HEK293 (cell line): ENCODE measurements around the gene NAP1L4.

Experiments used
- CTCF ChIA-PET: fragments of 350-600 bp; formaldehyde crosslinking; extraction: SDS; loops from one replicate; lab custom pipeline; 2021; ENCODE audit warnings: antibody characterized with exemption; lab: Yijun Ruan, JAX
- POLR2A ChIA-PET: fragments of 300-600 bp; formaldehyde crosslinking; extraction: SDS; loops from one replicate; lab custom pipeline; 2020; ENCODE audit warnings: antibody characterized with exemption, inconsistent platforms; lab: Yijun Ruan, JAX
- H3K27ac ChIP-seq: fragments of 200-500 bp; sonication (Bioruptor generic); 2 replicates; pipeline ENCODE4 v1.5.1; 2014; ENCODE audit warnings: low read depth, low read length, control low read depth, inconsistent platforms; ENCODE audit errors: extremely low read depth
- H3K36me3 ChIP-seq, 2 experiments: fragments of 200-500 bp in 1 of 2; sonication (Bioruptor generic) in 1 of 2; 1 replicate in 1 of 2; 2 replicates in 1 of 2; pipeline ENCODE4 v1.5.1; 2014 to 2017; ENCODE audit warnings: inconsistent platforms in 2 of 2, low read length in 2 of 2; ENCODE audit not compliant: control insufficient read depth in 2 of 2, insufficient read depth in 1 of 2
- H3K4me1 ChIP-seq: fragments of 200-500 bp; sonication (Bioruptor generic); 2 replicates; pipeline ENCODE4 v1.5.1; 2014; ENCODE audit warnings: mild to moderate bottlenecking, low read length, inconsistent platforms; ENCODE audit not compliant: control insufficient read depth, insufficient read depth
- H3K4me3 ChIP-seq: 2 replicates; pipeline ENCODE4 v1.5.1; 2011; ENCODE audit warnings: low read depth, mild to moderate bottlenecking, control low read depth, low read length, moderate library complexity
- H3K9me3 ChIP-seq: fragments of 200-500 bp; sonication (Bioruptor generic); 2 replicates; pipeline ENCODE4 v1.5.1; 2014; ENCODE audit warnings: low read depth, low read length, inconsistent platforms; ENCODE audit not compliant: control insufficient read depth, insufficient read depth
- EGR2 ChIP-seq: fragments of 450-650 bp; formaldehyde crosslinking; IDR thresholded peaks from 2 replicates; pipeline ENCODE4 v1.5.1; 2016; ENCODE audit warnings: low read depth, missing biosample characterization, missing genetic modification characterization
- GLIS1 ChIP-seq: fragments of 450-650 bp; formaldehyde crosslinking; IDR thresholded peaks from 2 replicates; pipeline ENCODE4 v1.5.1; 2016; ENCODE audit warnings: missing biosample characterization, missing genetic modification characterization
- OSR2 ChIP-seq: fragments of 450-650 bp; formaldehyde crosslinking; IDR thresholded peaks from 2 replicates; pipeline ENCODE4 v1.5.1; 2016; ENCODE audit warnings: missing biosample characterization, missing genetic modification characterization
- SP2 ChIP-seq: fragments of 450-650 bp; formaldehyde crosslinking; IDR thresholded peaks from 2 replicates; pipeline ENCODE4 v1.5.1; 2016; ENCODE audit warnings: missing biosample characterization, missing genetic modification characterization
- ZBTB1 ChIP-seq: fragments of 450-650 bp; formaldehyde crosslinking; IDR thresholded peaks from 2 replicates; pipeline ENCODE4 v1.5.1; 2016; ENCODE audit warnings: missing biosample characterization, missing genetic modification characterization
- ZNF132 ChIP-seq: fragments of 450-650 bp; formaldehyde crosslinking; IDR thresholded peaks from 2 replicates; pipeline ENCODE4 v1.5.1; 2017; ENCODE audit warnings: missing biosample characterization, missing genetic modification characterization, borderline replicate concordance
- ZNF169 ChIP-seq: fragments of 450-650 bp; formaldehyde crosslinking; IDR thresholded peaks from 2 replicates; pipeline ENCODE4 v1.5.1; 2016; ENCODE audit warnings: missing biosample characterization, missing genetic modification characterization
- ZNF211 ChIP-seq: fragments of 450-650 bp; formaldehyde crosslinking; IDR thresholded peaks from 2 replicates; pipeline ENCODE4 v1.5.1; 2016; ENCODE audit warnings: low read depth, missing biosample characterization, missing genetic modification characterization
- ZNF221 ChIP-seq: fragments of 450-650 bp; formaldehyde crosslinking; IDR thresholded peaks from 2 replicates; pipeline ENCODE4 v1.5.1; 2017; ENCODE audit warnings: missing biosample characterization, missing genetic modification characterization, borderline replicate concordance
- ZNF433 ChIP-seq: fragments of 450-650 bp; formaldehyde crosslinking; IDR thresholded peaks from 2 replicates; pipeline ENCODE4 v1.5.1; 2016; ENCODE audit warnings: missing biosample characterization, missing genetic modification characterization, low read depth
- ZNF510 ChIP-seq: fragments of 450-650 bp; formaldehyde crosslinking; IDR thresholded peaks from 2 replicates; pipeline ENCODE4 v1.5.1; 2018; ENCODE audit warnings: mild to moderate bottlenecking, missing genetic modification characterization, missing biosample characterization; ENCODE audit not compliant: insufficient replicate concordance
- ZNF561 ChIP-seq: fragments of 450-650 bp; IDR thresholded peaks from 2 replicates; pipeline ENCODE4 v1.5.1; 2018; ENCODE audit warnings: missing biosample characterization, missing genetic modification characterization, borderline replicate concordance
- ZNF658 ChIP-seq: fragments of 450-650 bp; formaldehyde crosslinking; IDR thresholded peaks from 2 replicates; pipeline ENCODE4; 2016; ENCODE audit warnings: missing biosample characterization, missing genetic modification characterization
- ZNF747 ChIP-seq: fragments of 450-650 bp; formaldehyde crosslinking; IDR thresholded peaks from 2 replicates; pipeline ENCODE4 v1.5.1; 2016; ENCODE audit warnings: missing biosample characterization, missing genetic modification characterization
- ZNF768 ChIP-seq: fragments of 450-650 bp; formaldehyde crosslinking; IDR thresholded peaks from 2 replicates; pipeline ENCODE4 v1.5.1; 2018; ENCODE audit warnings: missing biosample characterization, mild to moderate bottlenecking, missing genetic modification characterization
- ZNF776 ChIP-seq: fragments of 450-650 bp; formaldehyde crosslinking; IDR thresholded peaks from 2 replicates; pipeline ENCODE4 v1.5.0; 2017; ENCODE audit warnings: missing biosample characterization, missing genetic modification characterization, borderline replicate concordance
- TF ChIP-seq, protein P1 (sequence below): fragments of 450-650 bp; formaldehyde crosslinking; IDR thresholded peaks from 2 replicates; pipeline ENCODE4 v1.5.1; 2016; ENCODE audit warnings: missing biosample characterization, missing genetic modification characterization
- TF ChIP-seq, protein P2 (sequence below): fragments of 450-650 bp; formaldehyde crosslinking; IDR thresholded peaks from 2 replicates; pipeline ENCODE4 v1.5.1; 2016; ENCODE audit warnings: missing biosample characterization, missing genetic modification characterization
- TF ChIP-seq, protein P3 (sequence below): fragments of 450-650 bp; formaldehyde crosslinking; IDR thresholded peaks from 2 replicates; pipeline ENCODE4 v1.5.1; 2017; ENCODE audit warnings: missing biosample characterization, mild to moderate bottlenecking, missing genetic modification characterization, moderate library complexity
- TF ChIP-seq, protein P4 (sequence below): fragments of 450-650 bp; formaldehyde crosslinking; IDR thresholded peaks from 2 replicates; pipeline ENCODE4 v1.5.1; 2016; ENCODE audit warnings: missing biosample characterization, missing genetic modification characterization
- TF ChIP-seq, protein P5 (sequence below): fragments of 450-650 bp; IDR thresholded peaks from 2 replicates; pipeline ENCODE4 v1.5.1; 2018; ENCODE audit warnings: missing biosample characterization, mild to moderate bottlenecking, missing genetic modification characterization
- TF ChIP-seq, protein P6 (sequence below): fragments of 450-650 bp; formaldehyde crosslinking; IDR thresholded peaks from 2 replicates; pipeline ENCODE4 v1.5.1; 2016; ENCODE audit warnings: missing biosample characterization, missing genetic modification characterization, borderline replicate concordance

NAP1L4 gene

DNA sequence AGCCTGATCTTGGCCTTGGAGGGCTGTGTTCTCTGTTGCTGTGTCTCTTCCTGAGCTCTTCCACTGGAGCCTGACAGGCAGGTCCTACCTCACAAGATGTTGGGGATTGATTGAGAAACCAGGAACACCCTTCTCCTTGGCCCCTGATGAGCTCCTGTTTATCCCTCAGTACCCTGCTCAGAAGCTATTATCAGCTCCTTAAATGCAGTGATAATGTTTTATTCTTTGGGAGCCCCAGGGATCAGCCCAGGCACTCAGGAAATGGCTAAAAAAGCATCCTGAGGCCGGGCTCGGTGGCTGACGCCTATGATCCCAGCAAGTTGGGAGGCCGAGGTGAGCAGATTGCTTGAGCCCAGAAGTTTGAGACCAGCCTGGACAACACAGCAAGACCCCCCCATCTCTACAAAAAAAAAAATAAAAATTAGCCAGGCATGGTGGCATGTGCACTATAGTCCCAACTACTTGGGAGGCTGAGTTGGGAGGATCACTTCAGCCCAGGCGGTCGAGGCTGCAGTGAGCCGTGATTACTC is 58.0 kb downstream of the NAP1L4 start:
- no peaks in the 10 kb centered on the region for H3K36me3 ChIP-seq
- POLR2A ChIA-PET: interaction anchor here (1.5 to 1.9 kb wide), 2 partner anchors 9 to 58 kb away, joined by 3 to 5 read pairs; partner anchors contain the start of gene NAP1L4
- TF ChIP-seq ZNF221 (tag by site-specific recombination) (no peak), ZBTB1 (tag by site-specific recombination) (no peak), ZNF211 (tag by site-specific recombination) (no peak), ZNF510 (tag by site-specific recombination) (no peak), ZNF768 (tag by site-specific recombination) (no peak), OSR2 (no peak), EGR2 (tag by site-specific recombination) (no peak), ZNF776 (tag by site-specific recombination) (no peak)
- TF ChIP-seq, protein P1, sequence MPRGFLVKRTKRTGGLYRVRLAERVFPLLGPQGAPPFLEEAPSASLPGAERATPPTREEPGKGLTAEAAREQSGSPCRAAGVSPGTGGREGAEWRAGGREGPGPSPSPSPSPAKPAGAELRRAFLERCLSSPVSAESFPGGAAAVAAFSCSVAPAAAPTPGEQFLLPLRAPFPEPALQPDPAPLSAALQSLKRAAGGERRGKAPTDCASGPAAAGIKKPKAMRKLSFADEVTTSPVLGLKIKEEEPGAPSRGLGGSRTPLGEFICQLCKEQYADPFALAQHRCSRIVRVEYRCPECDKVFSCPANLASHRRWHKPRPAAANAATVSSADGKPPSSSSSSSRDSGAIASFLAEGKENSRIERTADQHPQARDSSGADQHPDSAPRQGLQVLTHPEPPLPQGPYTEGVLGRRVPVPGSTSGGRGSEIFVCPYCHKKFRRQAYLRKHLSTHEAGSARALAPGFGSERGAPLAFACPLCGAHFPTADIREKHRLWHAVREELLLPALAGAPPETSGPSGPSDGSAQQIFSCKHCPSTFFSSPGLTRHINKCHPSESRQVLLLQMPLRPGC (tag by site-specific recombination): no peak
- TF ChIP-seq, protein P2, sequence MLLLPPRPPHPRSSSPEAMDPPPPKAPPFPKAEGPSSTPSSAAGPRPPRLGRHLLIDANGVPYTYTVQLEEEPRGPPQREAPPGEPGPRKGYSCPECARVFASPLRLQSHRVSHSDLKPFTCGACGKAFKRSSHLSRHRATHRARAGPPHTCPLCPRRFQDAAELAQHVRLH (tag by site-specific recombination): no peak
- H3K4me3 ChIP-seq: no peak overlapping the region
- CTCF ChIA-PET: interaction anchor here (1.2 to 1.5 kb wide), 3 partner anchors 42 to 401 kb away, joined by 4 to 6 read pairs (median 6); no protein-coding TSS in a partner anchor
- no peak overlapping the region for H3K27ac ChIP-seq
- H3K4me1 ChIP-seq: no peaks in the 10 kb centered on the region
- no peaks in the 10 kb centered on the region for H3K9me3 ChIP-seq

DNA sequence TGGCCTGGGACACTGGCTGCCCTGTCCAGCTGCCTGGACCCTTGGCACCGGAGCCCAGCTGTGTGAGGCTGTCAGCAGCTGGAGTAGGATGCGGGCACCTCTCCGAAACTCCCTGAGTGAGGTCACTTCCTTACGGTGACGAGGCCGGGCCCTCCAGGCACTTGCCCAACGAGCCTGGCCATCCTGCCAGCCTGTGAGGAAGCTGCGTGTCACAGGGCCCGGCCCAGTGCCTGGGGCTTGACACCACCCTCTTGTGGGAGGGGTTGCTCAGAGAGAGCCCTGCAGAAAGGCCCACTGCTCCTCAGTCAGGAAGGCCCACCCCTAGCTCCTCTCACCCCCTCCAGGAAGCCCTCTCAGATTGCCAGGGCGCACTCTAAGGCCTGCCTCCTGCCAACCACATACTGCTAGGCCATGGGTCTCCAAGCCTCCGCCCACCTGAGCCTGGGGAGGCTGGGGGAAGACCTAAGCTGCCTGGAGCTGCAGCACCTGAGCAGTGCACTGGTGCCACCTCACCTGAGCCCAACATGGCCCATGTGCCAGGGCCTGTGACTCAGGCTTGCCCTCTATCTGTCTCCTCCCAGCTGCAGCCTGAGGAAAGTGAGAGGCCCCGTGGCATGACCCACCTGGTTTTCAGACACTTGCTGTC is 58.6 kb downstream of the NAP1L4 start:
- POLR2A ChIA-PET: interaction anchor here (1.5 to 1.9 kb wide), 2 partner anchors 9 to 59 kb away, joined by 3 to 5 read pairs; partner anchors contain the start of gene NAP1L4

DNA sequence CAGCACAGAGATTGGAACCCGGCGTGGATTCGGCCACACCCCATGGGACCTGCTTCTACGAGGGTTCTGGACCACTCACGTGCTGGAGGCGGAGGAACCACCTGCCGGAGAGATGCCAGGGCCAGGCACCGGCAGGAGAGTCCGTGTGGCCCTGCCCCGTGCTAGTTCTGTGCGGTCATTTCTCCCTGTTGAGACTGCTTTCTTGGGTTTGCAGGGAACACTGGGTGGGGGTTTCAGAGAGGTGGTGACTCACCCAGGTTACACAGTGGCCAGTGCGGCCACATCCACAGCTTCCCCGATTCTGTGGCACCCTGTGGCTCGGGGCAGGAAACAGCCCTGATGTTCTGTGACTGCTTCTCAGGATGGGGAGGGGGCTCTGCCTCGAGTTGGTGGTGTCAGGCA is 59.3 kb downstream of the NAP1L4 start:
- CTCF ChIA-PET: interaction anchor here (0.7 to 1.5 kb wide), 3 partner anchors 41 to 685 kb away, joined by 3 to 6 read pairs (median 4); no protein-coding TSS in a partner anchor
- POLR2A ChIA-PET: interaction anchor here (1.5 to 1.9 kb wide), 2 partner anchors 10 to 59 kb away, joined by 3 to 5 read pairs; partner anchors contain the start of gene NAP1L4
- Histone ChIP-seq H3K4me1 (no peaks in the 10 kb centered on the region), H3K36me3 (no peaks in the 10 kb centered on the region)
- TF ChIP-seq ZNF561 (tag by site-specific recombination) (no peak), GLIS1 (tag by site-specific recombination) (no peak), ZNF768 (tag by site-specific recombination) (no peak), ZNF658 (no peak), ZNF433 (tag by site-specific recombination) (no peak), ZNF132 (tag by site-specific recombination) (no peak), ZNF747 (tag by site-specific recombination) (no peak)
- TF ChIP-seq, protein P3, sequence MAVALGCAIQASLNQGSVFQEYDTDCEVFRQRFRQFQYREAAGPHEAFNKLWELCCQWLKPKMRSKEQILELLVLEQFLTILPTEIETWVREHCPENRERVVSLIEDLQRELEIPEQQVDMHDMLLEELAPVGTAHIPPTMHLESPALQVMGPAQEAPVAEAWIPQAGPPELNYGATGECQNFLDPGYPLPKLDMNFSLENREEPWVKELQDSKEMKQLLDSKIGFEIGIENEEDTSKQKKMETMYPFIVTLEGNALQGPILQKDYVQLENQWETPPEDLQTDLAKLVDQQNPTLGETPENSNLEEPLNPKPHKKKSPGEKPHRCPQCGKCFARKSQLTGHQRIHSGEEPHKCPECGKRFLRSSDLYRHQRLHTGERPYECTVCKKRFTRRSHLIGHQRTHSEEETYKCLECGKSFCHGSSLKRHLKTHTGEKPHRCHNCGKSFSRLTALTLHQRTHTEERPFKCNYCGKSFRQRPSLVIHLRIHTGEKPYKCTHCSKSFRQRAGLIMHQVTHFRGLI (tag by site-specific recombination): no peak
- TF ChIP-seq, protein P4, sequence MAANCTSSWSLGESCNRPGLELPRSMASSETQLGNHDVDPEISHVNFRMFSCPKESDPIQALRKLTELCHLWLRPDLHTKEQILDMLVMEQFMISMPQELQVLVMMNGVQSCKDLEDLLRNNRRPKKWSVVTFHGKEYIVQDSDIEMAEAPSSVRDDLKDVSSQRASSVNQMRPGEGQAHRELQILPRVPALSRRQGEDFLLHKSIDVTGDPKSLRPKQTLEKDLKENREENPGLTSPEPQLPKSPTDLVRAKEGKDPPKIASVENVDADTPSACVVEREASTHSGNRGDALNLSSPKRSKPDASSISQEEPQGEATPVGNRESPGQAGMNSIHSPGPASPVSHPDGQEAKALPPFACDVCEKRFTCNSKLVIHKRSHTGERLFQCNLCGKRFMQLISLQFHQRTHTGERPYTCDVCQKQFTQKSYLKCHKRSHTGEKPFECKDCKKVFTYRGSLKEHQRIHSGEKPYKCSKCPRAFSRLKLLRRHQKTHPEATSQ: no peak
- TF ChIP-seq, protein P5, sequence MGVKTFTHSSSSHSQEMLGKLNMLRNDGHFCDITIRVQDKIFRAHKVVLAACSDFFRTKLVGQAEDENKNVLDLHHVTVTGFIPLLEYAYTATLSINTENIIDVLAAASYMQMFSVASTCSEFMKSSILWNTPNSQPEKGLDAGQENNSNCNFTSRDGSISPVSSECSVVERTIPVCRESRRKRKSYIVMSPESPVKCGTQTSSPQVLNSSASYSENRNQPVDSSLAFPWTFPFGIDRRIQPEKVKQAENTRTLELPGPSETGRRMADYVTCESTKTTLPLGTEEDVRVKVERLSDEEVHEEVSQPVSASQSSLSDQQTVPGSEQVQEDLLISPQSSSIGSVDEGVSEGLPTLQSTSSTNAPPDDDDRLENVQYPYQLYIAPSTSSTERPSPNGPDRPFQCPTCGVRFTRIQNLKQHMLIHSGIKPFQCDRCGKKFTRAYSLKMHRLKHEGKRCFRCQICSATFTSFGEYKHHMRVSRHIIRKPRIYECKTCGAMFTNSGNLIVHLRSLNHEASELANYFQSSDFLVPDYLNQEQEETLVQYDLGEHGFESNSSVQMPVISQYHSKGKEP (tag by site-specific recombination): no peak
- TF ChIP-seq, protein P6, sequence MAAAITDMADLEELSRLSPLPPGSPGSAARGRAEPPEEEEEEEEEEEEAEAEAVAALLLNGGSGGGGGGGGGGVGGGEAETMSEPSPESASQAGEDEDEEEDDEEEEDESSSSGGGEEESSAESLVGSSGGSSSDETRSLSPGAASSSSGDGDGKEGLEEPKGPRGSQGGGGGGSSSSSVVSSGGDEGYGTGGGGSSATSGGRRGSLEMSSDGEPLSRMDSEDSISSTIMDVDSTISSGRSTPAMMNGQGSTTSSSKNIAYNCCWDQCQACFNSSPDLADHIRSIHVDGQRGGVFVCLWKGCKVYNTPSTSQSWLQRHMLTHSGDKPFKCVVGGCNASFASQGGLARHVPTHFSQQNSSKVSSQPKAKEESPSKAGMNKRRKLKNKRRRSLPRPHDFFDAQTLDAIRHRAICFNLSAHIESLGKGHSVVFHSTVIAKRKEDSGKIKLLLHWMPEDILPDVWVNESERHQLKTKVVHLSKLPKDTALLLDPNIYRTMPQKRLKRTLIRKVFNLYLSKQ: no peak
- TF ChIP-seq, all 188 proteins: peak for 0
- Histone ChIP-seq H3K9me3 (no peaks in the 10 kb centered on the region), H3K4me3 (no peak overlapping the region), H3K27ac (no peak overlapping the region)

More for the DNA sequence above, 58.6 kb downstream of the NAP1L4 start:
- Histone ChIP-seq H3K4me1 (no peaks in the 10 kb centered on the region), H3K9me3 (no peaks in the 10 kb centered on the region), H3K27ac (no peak overlapping the region), H3K4me3 (no peak overlapping the region), H3K36me3 (no peaks in the 10 kb centered on the region)
- TF ChIP-seq SP2 (tag by site-specific recombination): peak; percentile 54
- no peak for TF ChIP-seq ZNF169
- CTCF ChIA-PET: interaction anchor here (0.6 to 1.5 kb wide), 5 partner anchors 16 to 401 kb away, joined by 3 to 6 read pairs (median 4); no protein-coding TSS in a partner anchor
